ENCODE data around the gene CSTPP1.

- no peak for TF ChIP-seq FOXP2 (optimal IDR thresholded peaks at IDR 0.05; ENCODE audit: borderline replicate concordance, extremely low read depth, extremely low read length, insufficient read depth)
- no peak for TF ChIP-seq POLR2AphosphoS5 (IDR thresholded peaks at IDR 0.05; ENCODE audit: low read depth, low read length)
- TF ChIP-seq TAF1 (IDR thresholded peaks at IDR 0.05; ENCODE audit: borderline replicate concordance, insufficient read depth, low read length): no peak
- TF ChIP-seq SIN3A (IDR thresholded peaks at IDR 0.05; ENCODE audit: borderline replicate concordance, insufficient read depth, low read length): no peak
- 0 out of 4 replicates have a peak, but pooled peaks of 1 of the 2 experiments have one; percentile 14 for TF ChIP-seq REST (IDR thresholded peaks at IDR 0.05; ENCODE audit: insufficient read depth in 1 of 2, low read depth in 2 of 2, low read length in 2 of 2)
Measured at GRCh38 chr11:47003180-47003877, 66.8 kb downstream of the CSTPP1 start.

All from PFSK-1 (cell line).